ENCODE measurements around the gene ALG2. TPM values are rescaled to one million over a fixed set of nuclear protein-coding genes. Genes with fewer than 3 reads are reported as not detected.

Gene ALG2
- total RNA-seq, 4 donors from 2014 or later, result 23.8 to 31.1 (median 28.1) TPM

DNA sequence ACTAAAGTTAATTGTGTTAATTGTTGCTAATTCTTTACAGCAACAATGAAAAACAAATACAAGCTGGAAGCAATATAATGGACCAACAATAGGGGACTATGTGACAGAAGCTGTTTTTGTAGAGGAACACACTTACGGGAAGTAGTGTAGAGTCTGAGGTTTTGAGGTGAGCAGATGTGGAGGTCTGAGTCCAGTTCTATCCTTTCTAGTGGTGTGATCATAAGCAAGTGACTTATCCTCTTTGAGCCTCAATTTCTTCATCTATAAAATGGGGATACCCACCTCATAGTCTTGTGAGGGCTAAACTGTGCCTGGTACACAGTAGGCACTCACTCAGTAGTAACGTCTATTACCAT lies 28.3 kb downstream of the ALG2 start:
- 69 to 71% methylated on average over 2 of the region's 2 CpGs for WGBS, 2 donors
- no peak for DNase-seq (ENCODE audit: low spot score in 2 of 2)
- no peak overlapping the region for H3K4me3 ChIP-seq (ENCODE audit: low read depth, poor library complexity, severe bottlenecking)
- TF ChIP-seq CTCF (IDR thresholded peaks at IDR 0.05) (no peak), POLR2A (IDR thresholded peaks at IDR 0.05) (no peak)
- intact Hi-C loops (cut with DNase I; ENCODE audit: low total_unique reads), result no loop called here

DNA sequence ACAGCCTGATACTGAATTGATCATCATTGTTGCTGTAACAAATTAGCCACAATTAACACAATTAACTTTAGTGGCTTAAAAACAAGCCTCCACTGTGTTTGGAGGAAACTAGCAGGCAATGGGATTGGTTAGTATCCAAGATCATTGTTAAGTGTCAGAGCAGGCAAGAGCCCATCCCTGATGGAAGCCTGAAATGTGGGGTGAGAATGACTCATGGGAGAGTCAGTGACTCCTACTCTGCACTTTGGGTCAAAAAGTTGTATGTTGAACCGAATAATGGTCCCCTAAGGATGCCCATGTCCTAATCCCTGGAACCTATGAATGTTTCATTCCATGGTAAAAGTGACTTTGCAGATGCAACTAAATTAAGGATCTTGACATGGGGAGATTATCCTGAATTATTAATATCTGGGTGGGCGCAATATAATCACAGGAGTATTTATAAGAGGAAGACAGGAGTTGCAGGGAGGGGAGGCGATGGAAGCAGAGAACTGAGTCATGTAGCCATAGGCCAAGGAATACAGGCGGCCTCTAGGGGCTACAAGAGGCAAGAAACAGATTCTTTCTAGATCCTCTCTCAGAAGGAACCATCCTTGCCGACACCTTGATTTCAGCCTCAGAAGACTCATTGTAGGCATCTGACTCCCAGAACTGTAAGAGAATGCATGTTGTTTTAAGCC lies 28.8 kb downstream of the ALG2 start:
- no peak overlapping the region for H3K4me3 ChIP-seq (ENCODE audit: low read depth, poor library complexity, severe bottlenecking)
- TF ChIP-seq POLR2A (IDR thresholded peaks at IDR 0.05) (no peak), CTCF (IDR thresholded peaks at IDR 0.05) (no peak)
- intact Hi-C loops (cut with DNase I; ENCODE audit: low total_unique reads), result no loop called here
- 61 to 71% methylated on average over 5 of the region's 5 CpGs for WGBS, 2 donors
- peak in 1 of 2 donors; percentile 6 for DNase-seq (ENCODE audit: low spot score in 2 of 2)

- H3K4me3 ChIP-seq (ENCODE audit: low read depth, poor library complexity, severe bottlenecking), result no peak overlapping the region
- 96 to 98% methylated on average over 3 of the region's 3 CpGs for WGBS, 2 donors
Observed at GRCh38 chr9:99190597-99191283, 31.0 kb downstream of the ALG2 start.

DNA sequence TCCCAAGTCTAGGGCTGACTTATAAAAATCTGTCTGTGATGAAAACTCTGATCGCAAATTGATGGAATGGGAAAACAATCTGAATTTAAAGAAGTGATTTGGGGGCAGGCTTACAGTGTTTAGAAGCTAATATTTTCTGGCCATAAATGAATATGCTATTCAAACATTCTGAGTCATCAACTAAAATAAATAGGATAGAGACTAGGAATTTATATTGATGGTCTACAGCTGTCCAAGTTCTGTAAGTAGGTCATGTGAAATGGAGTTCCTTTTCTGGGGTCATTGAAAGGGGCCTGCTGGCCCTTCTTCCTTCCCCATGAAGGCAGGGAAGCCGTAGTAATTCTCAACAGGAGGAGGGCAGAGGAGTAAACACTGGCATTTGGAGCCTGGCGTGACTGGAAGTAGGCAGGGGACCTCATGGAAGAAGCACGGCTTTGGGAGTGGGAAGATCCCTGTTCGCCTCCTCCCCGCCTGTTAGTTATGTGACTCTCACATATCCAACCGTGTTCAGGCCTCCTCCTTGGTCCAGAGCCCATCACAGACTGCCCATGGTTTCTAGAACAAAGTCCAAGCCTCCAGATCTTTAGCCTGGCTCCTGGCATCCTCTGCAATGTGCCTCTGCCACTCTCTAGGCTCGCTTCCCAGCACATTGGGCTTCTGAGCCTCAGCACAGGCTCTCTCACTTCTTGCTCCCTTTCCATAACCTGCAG lies 31.7 kb downstream of the ALG2 start:
- 78 to 80% methylated on average over 8 of the region's 8 CpGs for WGBS, 2 donors
- no peak overlapping the region for H3K4me3 ChIP-seq (ENCODE audit: low read depth, poor library complexity, severe bottlenecking)
- DNase-seq (ENCODE audit: low spot score in 2 of 2), result peak in 1 of 2 donors; percentile 75
- TF ChIP-seq POLR2A (IDR thresholded peaks at IDR 0.05), result no peak
- TF ChIP-seq CTCF (IDR thresholded peaks at IDR 0.05), result no peak
- intact Hi-C loops (cut with DNase I; ENCODE audit: low total_unique reads), result loop anchor here (10.0 kb wide), 1 partner anchor 1245 kb away; no protein-coding TSS in a partner anchor

More at GRCh38 chr9:99190597-99191283, 31.0 kb downstream of the ALG2 start:
- intact Hi-C loops (cut with DNase I; ENCODE audit: low total_unique reads), result no loop called here
- DNase-seq (ENCODE audit: low spot score in 2 of 2), result peak in 1 of 2 donors; percentile 26
- TF ChIP-seq CTCF (IDR thresholded peaks at IDR 0.05) (no peak), POLR2A (IDR thresholded peaks at IDR 0.05) (no peak)

- 61 to 80% methylated on average over 2 of the region's 2 CpGs for WGBS, 2 donors
- TF ChIP-seq POLR2A (IDR thresholded peaks at IDR 0.05) (no peak), CTCF (IDR thresholded peaks at IDR 0.05) (no peak)
- intact Hi-C loops (cut with DNase I; ENCODE audit: low total_unique reads), result loop anchor here (10.0 kb wide), 1 partner anchor 1246 kb away; no protein-coding TSS in a partner anchor
- DNase-seq (ENCODE audit: low spot score in 2 of 2), result peak in 1 of 2 donors; percentile 65
- H3K4me3 ChIP-seq (ENCODE audit: low read depth, poor library complexity, severe bottlenecking), result no peak overlapping the region
Observed at GRCh38 chr9:99189186-99189585, 32.6 kb downstream of the ALG2 start.
